Panc1 (cell line): ENCODE data around the gene CYP26B1. TPM values are rescaled to one million over a fixed set of nuclear protein-coding genes. Genes with fewer than 3 reads are reported as not detected.

Experiments used
- ATAC-seq: fragments of 200-7000 bp; cut with Tn5 transposase; 2 replicates; pipeline ENCODE4 v1.9.1; 2020; ENCODE audit warnings: mild to moderate bottlenecking, moderate library complexity
- BruUV-seq: library from RNA; stranded (reverse); fragments of 400-500 nt; replicated peaks from 2 replicates; lab custom pipeline; 2021; lab: Mats Ljungman, UMichigan
- CTCF ChIA-PET: fragments of 300-600 bp; sonication (Branson Sonifier 250); formaldehyde crosslinking; loops from one replicate; lab custom pipeline; 2022; ENCODE audit warnings: antibody characterized with exemption; lab: Charles Lee
- POLR2A ChIA-PET: fragments of 300-600 bp; sonication (Branson Sonifier 250); formaldehyde crosslinking; loops from one replicate; lab custom pipeline; 2022; ENCODE audit warnings: antibody characterized with exemption; lab: Charles Lee
- DNase-seq: peaks from one replicate; pipeline ENCODE4 v3.0.0-alpha.2; 2010; ENCODE audit warnings: low read depth, low spot score
- H3K27ac ChIP-seq: 2 replicates; pipeline ENCODE4 v1.5.1; 2011; ENCODE audit warnings: mild to moderate bottlenecking, low read length, inconsistent platforms
- H3K27me3 ChIP-seq: fragments of 200-500 bp; sonication (Bioruptor generic); 2 replicates; pipeline ENCODE4 v1.6.0; 2014; ENCODE audit warnings: low read length, inconsistent platforms; ENCODE audit not compliant: control insufficient read depth, insufficient read depth
- H3K36me3 ChIP-seq: fragments of 200-500 bp; sonication (Bioruptor generic); 2 replicates; pipeline ENCODE4 v1.5.1; 2014; ENCODE audit warnings: inconsistent platforms, mild to moderate bottlenecking, low read length, moderate library complexity; ENCODE audit not compliant: control insufficient read depth, insufficient read depth
- H3K4me1 ChIP-seq: 2 replicates; pipeline ENCODE4 v1.5.1; 2011; ENCODE audit warnings: inconsistent platforms, mild to moderate bottlenecking, low read length, moderate library complexity; ENCODE audit not compliant: control insufficient read depth, insufficient read depth
- H3K4me3 ChIP-seq, 2 experiments: 2 replicates each; pipeline ENCODE4 v1.5.1; 2011 to 2012; ENCODE audit warnings: low read depth in 2 of 2, low read length in 2 of 2, mild to moderate bottlenecking in 2 of 2, inconsistent platforms in 1 of 2, moderate library complexity in 1 of 2
- H3K9me3 ChIP-seq: fragments of 200-500 bp; sonication (Bioruptor generic); 2 replicates; pipeline ENCODE4 v1.5.1; 2014; ENCODE audit warnings: low read depth, mild to moderate bottlenecking, inconsistent platforms, low read length, moderate library complexity; ENCODE audit not compliant: control insufficient read depth, insufficient read depth
- CTCF ChIP-seq: fragments of 450-650 bp; IDR thresholded peaks from 2 replicates; pipeline ENCODE4 v1.5.1; 2017; ENCODE audit warnings: mild to moderate bottlenecking
- POLR2AphosphoS5 ChIP-seq: IDR thresholded peaks from 2 replicates; pipeline ENCODE4 v1.6.1; 2012; ENCODE audit warnings: mild to moderate bottlenecking, low read depth, low read length, moderate library complexity
- REST ChIP-seq, 2 experiments: IDR thresholded peaks; 2 replicates each; pipeline ENCODE4 v1.6.1; 2011 to 2012; ENCODE audit warnings: low read depth in 2 of 2, control low read depth in 1 of 2, low read length in 1 of 2, mild to moderate bottlenecking in 1 of 2, moderate library complexity in 1 of 2; ENCODE audit not compliant: insufficient read depth in 1 of 2
- SIN3A ChIP-seq: IDR thresholded peaks from 2 replicates; pipeline ENCODE4 v1.6.1; 2012; ENCODE audit warnings: low read depth, mild to moderate bottlenecking, low read length, moderate library complexity, borderline replicate concordance; ENCODE audit not compliant: insufficient read depth
- TCF7L2 ChIP-seq: IDR thresholded peaks from 2 replicates; pipeline ENCODE4 v1.6.1; 2011; ENCODE audit warnings: mild to moderate bottlenecking, low read depth, low read length, inconsistent platforms
- in situ Hi-C: cut with HindIII; loops from 2 replicates; pipeline ENCODE4 v1.10.0; 2016; ENCODE audit warnings: low sequenced_read_pairs, low pct_unique_long_range_greater_than_20kb
- intact Hi-C: fragments of 100-400 bp; cut with micrococcal nuclease; formaldehyde crosslinking; loops from one replicate; pipeline ENCODE4 v1.10.0; 2022; ENCODE audit not compliant: unreplicated experiment
- total RNA-seq: library from RNA; stranded (reverse); gene quantifications from one replicate; pipeline ENCODE4 v1.2.1, GENCODE V29; 2021; ENCODE audit not compliant: unreplicated experiment

CYP26B1 gene
- total RNA-seq, 1 experiment from 2014 or later = 12.3 TPM

DNA sequence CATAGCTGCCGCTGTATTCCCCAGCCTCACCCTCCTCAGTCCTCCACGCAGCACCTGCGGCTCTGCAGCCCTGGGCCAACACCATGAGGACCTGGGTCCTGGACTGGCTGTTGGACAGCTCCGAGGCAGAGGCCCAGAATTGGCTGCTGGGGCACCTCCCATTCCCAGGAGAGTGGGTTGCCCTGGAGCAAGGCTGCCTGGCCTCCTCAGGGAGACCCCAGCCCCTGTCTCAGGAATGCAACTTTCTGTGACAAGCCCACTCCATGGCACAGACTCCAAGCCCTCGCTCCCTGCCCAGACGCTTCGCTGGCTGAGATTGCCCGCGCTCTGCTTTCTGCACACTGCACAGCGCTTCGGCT, 33.0 kb downstream of the CYP26B1 start:
- H3K9me3 ChIP-seq = no peaks in the 10 kb centered on the region
- no peaks in the 10 kb centered on the region for H3K36me3 ChIP-seq
- DNase-seq (no peak), ATAC-seq (no peak)
- TF ChIP-seq REST (IDR thresholded peaks at IDR 0.05; ENCODE audit: insufficient read depth in 1 of 2, low read depth in 2 of 2, low read length in 1 of 2) (peak; percentile 57 to 72; a peak in 3 of 4 replicates), TCF7L2 (no peak)
- no peak overlapping the region for H3K4me3 ChIP-seq
- H3K27me3 ChIP-seq = no peaks in the 10 kb centered on the region
- peaks cover 20% of the 10 kb centered on the region for H3K4me1 ChIP-seq
- intact Hi-C loops = no loop called here
- no peak overlapping the region for H3K27ac ChIP-seq
- no TSS peak for BruUV-seq
- in situ Hi-C loops = no loop called here
- POLR2A ChIA-PET = interaction anchor here (0.8 kb wide), 1 partner anchor 221 kb away, joined by 8 read pairs; no protein-coding TSS in a partner anchor
- CTCF ChIA-PET = no interaction called here

- H3K4me1 ChIP-seq = peaks cover 20% of the 10 kb centered on the region
- ATAC-seq (no peak), DNase-seq (no peak)
- no peaks in the 10 kb centered on the region for H3K27me3 ChIP-seq
- no TSS peak for BruUV-seq
- in situ Hi-C loops = no loop called here
- intact Hi-C loops = no loop called here
- no peaks in the 10 kb centered on the region for H3K9me3 ChIP-seq
- POLR2A ChIA-PET = interaction anchor here (0.8 kb wide), 1 partner anchor 221 kb away, joined by 8 read pairs; no protein-coding TSS in a partner anchor
- TF ChIP-seq REST (IDR thresholded peaks at IDR 0.05; ENCODE audit: insufficient read depth in 1 of 2, low read depth in 2 of 2, low read length in 1 of 2) (no peak), POLR2AphosphoS5 (no peak), CTCF (no peak), SIN3A (no peak), TCF7L2 (no peak)
- no peak overlapping the region for H3K27ac ChIP-seq
- CTCF ChIA-PET = no interaction called here
- H3K4me3 ChIP-seq = no peak overlapping the region
- H3K36me3 ChIP-seq = no peaks in the 10 kb centered on the region
Observed at GRCh38 chr2:72113847-72114692, 33.6 kb downstream of the CYP26B1 start.
